Uterus (tissue), 2 donors: ENCODE data around the gene CEP112.

ENCODE experiments used
- POLR2A ChIP-seq, 2 donors: fragments of 450-650 bp; IDR thresholded peaks; one replicate each; pipeline ENCODE4 v1.6.1; 2016; ENCODE audit warnings: antibody characterized with exemption in 2 of 2, mild to moderate bottlenecking in 1 of 2, moderate library complexity in 1 of 2
- TF ChIP-seq, protein P1 (sequence below), 4 experiments: fragments of 200-600 bp in 2 of 4; fragments of 450-650 bp in 2 of 4; sonication (generic) in 2 of 4; IDR thresholded peaks; one replicate each; pipeline ENCODE4 v1.5.1; 2016 to 2019; ENCODE audit warnings: antibody characterized with exemption in 4 of 4, mild to moderate bottlenecking in 2 of 4, moderate library complexity in 1 of 4

DNA sequence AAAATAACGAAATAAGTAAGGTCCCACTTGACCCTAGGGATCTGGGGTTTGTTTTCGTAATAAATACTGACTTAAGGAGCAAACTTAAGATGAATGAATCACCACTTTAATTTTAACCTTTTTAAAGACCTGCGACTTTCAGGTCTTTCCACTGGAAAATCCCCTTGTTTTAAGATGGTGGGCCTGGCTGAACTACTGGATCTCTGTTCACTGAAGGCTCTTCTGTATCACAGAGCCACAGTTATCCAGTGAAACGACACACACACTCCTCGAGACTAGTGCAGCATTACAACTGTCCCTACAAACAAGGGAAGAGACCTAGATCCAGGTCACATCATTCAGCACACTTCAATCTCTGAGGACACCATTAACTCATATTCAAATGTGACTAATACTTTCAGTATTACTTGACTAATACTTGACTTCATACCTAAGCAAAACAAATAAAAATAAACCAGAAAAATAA lies 299.0 kb downstream of the CEP112 start:
- TF ChIP-seq, protein P1, sequence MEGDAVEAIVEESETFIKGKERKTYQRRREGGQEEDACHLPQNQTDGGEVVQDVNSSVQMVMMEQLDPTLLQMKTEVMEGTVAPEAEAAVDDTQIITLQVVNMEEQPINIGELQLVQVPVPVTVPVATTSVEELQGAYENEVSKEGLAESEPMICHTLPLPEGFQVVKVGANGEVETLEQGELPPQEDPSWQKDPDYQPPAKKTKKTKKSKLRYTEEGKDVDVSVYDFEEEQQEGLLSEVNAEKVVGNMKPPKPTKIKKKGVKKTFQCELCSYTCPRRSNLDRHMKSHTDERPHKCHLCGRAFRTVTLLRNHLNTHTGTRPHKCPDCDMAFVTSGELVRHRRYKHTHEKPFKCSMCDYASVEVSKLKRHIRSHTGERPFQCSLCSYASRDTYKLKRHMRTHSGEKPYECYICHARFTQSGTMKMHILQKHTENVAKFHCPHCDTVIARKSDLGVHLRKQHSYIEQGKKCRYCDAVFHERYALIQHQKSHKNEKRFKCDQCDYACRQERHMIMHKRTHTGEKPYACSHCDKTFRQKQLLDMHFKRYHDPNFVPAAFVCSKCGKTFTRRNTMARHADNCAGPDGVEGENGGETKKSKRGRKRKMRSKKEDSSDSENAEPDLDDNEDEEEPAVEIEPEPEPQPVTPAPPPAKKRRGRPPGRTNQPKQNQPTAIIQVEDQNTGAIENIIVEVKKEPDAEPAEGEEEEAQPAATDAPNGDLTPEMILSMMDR (IDR thresholded peaks at IDR 0.05): no peak
- TF ChIP-seq POLR2A (IDR thresholded peaks at IDR 0.05): no peak
